Activated B cell treated with CpG ODN at 0.5 μM for 24 hours (primary cell): ENCODE measurements around the gene LAPTM5. TPM values are rescaled to one million over a fixed set of nuclear protein-coding genes. Genes with fewer than 3 reads are reported as not detected.
"Not testable (repeated sequence)": the region's sequence is repeated elsewhere in the genome, so short reads cannot be mapped to it uniquely, and the experiment has no call there.

Experiments used
- ATAC-seq: fragments of 200-7000 bp; cut with Tn5 transposase; one replicate; pipeline ENCODE4 v1.10.0; 2021; ENCODE audit warnings: low read depth, mild to moderate bottlenecking, moderate library complexity
- CTCF ChIA-PET: fragments of 350-600 bp; sonication (Branson Sonifier 250); formaldehyde crosslinking; loops from one replicate; lab custom pipeline; 2021; ENCODE audit warnings: antibody characterized with exemption; lab: Charles Lee
- POLR2A ChIA-PET: fragments of 350-600 bp; sonication (Branson Sonifier 250); formaldehyde crosslinking; loops from one replicate; lab custom pipeline; 2021; ENCODE audit warnings: antibody characterized with exemption; lab: Charles Lee
- DNase-seq: peaks from one replicate; pipeline ENCODE4 v3.0.0; 2022
- H3K27ac Mint-ChIP-seq: one replicate; pipeline ENCODE4 v1.8.0; 2020; ENCODE audit warnings: mixed read lengths
- H3K27me3 Mint-ChIP-seq: one replicate; pipeline ENCODE4 v1.8.0; 2021; ENCODE audit warnings: mixed read lengths
- H3K36me3 Mint-ChIP-seq: one replicate; pipeline ENCODE4 v1.8.0; 2021; ENCODE audit warnings: low read depth, mixed read lengths
- H3K4me1 Mint-ChIP-seq: one replicate; pipeline ENCODE4 v1.8.0; 2021; ENCODE audit warnings: mixed read lengths
- H3K4me3 Mint-ChIP-seq: one replicate; pipeline ENCODE4 v1.8.0; 2020; ENCODE audit warnings: mild to moderate bottlenecking, mixed read lengths
- H3K9me3 Mint-ChIP-seq: one replicate; pipeline ENCODE4 v1.8.0; 2020; ENCODE audit warnings: mixed read lengths
- intact Hi-C: fragments of 100-400 bp; cut with micrococcal nuclease; formaldehyde crosslinking; loops from one replicate; pipeline ENCODE4 v1.15.1; 2024
- total RNA-seq: library from RNA; stranded (reverse); gene quantifications from 2 replicates; pipeline ENCODE4 v1.2.3, GENCODE V29; 2022
- TF ChIP-seq, protein P1 (sequence below): fragments of 200-600 bp; IDR thresholded peaks from one replicate; pipeline ENCODE4 v1.8.0; 2022; ENCODE audit warnings: antibody characterized with exemption, mild to moderate bottlenecking

The LAPTM5 gene
- total RNA-seq, 1 donor from 2014 or later: 766 TPM

DNA sequence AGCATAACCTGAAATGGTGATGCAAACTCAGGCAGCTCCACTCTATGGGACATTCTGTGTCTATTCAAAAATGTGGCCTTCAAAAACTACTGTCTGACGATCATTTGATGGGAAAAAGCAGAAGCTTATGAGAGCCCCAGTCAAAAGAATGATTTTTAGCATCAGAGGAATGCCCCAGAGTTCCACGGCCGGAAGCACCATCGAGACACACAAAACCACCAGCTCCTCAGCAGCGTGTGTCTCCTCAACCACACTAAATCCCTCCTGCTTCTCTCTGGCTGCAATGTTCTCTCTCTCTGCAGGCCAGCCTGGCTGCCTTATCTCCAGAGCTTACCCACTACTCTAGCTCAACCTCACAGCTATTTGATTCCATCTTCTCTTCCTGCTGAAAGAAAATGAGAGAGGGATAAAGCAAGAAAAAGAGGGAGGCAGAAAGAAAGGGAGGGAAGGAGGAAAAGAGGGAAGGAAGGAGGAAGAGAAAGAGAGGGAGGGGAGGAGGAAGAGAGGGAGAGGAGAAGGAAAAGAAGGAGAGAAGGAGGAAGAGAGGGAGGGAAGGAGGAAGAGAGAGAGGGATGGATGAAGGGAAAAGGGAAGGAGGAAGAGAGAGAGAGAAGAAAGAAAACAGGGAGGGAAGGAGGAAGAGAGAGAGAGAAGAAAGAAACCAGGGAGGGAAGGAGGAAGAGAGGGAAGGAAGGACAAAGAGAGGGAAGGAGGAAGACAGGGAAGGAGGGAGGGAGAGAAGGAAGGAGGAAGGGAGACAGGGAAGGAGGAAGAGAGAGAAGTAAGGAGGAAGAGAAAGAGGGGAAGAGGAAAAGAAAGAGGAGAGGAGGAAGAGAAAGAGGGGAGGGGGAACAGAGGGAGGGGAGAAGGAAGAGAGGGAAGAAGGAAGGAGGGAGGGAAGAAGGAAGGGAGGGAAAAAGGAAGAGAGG is 33.5 kb upstream of the LAPTM5 start:
- intact Hi-C loops: loop anchor here (1.0 to 10.0 kb wide), 3 partner anchors 10 to 274 kb away; partner anchors contain the start of gene PUM1
- POLR2A ChIA-PET: interaction anchor here (0.6 to 2.2 kb wide), 16 partner anchors 9 to 506 kb away, joined by 3 to 25 read pairs (median 5); partner anchors contain the start of gene LAPTM5
- ATAC-seq: peak; percentile 82
- H3K27me3 Mint-ChIP-seq: peaks cover 12% of the 10 kb centered on the region
- DNase-seq: no peak
- H3K4me3 Mint-ChIP-seq: peak overlapping the region; percentile 58
- peaks cover 31% of the 10 kb centered on the region for H3K4me1 Mint-ChIP-seq
- CTCF ChIA-PET: interaction anchor here (1.0 to 1.9 kb wide), 8 partner anchors 9 to 120 kb away, joined by 3 to 15 read pairs (median 6); no protein-coding TSS in a partner anchor
- TF ChIP-seq, protein P1, sequence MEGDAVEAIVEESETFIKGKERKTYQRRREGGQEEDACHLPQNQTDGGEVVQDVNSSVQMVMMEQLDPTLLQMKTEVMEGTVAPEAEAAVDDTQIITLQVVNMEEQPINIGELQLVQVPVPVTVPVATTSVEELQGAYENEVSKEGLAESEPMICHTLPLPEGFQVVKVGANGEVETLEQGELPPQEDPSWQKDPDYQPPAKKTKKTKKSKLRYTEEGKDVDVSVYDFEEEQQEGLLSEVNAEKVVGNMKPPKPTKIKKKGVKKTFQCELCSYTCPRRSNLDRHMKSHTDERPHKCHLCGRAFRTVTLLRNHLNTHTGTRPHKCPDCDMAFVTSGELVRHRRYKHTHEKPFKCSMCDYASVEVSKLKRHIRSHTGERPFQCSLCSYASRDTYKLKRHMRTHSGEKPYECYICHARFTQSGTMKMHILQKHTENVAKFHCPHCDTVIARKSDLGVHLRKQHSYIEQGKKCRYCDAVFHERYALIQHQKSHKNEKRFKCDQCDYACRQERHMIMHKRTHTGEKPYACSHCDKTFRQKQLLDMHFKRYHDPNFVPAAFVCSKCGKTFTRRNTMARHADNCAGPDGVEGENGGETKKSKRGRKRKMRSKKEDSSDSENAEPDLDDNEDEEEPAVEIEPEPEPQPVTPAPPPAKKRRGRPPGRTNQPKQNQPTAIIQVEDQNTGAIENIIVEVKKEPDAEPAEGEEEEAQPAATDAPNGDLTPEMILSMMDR: no peak
- no peaks in the 10 kb centered on the region for H3K9me3 Mint-ChIP-seq
- no peaks in the 10 kb centered on the region for H3K36me3 Mint-ChIP-seq
- peak overlapping the region; percentile 72 for H3K27ac Mint-ChIP-seq

DNA sequence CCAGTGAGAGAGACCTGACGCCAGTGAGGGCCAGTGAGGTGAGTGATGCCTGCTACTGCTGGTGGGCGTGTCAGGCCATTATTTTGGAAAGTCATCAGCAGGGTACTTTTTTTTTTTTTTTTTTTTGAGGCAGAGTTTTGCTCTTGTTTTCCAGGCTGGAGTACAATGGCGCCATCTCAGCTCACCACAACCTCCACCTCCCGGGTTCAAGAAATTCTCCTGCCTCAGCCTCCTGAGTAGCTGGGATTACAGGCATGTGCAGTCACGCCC is 32.6 kb upstream of the LAPTM5 start:
- H3K36me3 Mint-ChIP-seq, H3K4me3 Mint-ChIP-seq, DNase-seq, ATAC-seq, H3K9me3 Mint-ChIP-seq: not testable (repeated sequence)
- ChIA-PET POLR2A (interaction anchor here (0.6 to 2.2 kb wide), 14 partner anchors 8 to 122 kb away, joined by 3 to 25 read pairs (median 6); partner anchors contain the start of gene LAPTM5), CTCF (interaction anchor here (1.3 to 1.9 kb wide), 5 partner anchors 8 to 121 kb away, joined by 5 to 15 read pairs (median 12); no protein-coding TSS in a partner anchor)
- Mint-ChIP-seq H3K27ac (peak overlapping the region; percentile 72), H3K27me3 (peaks cover 12% of the 10 kb centered on the region), H3K4me1 (peaks cover 31% of the 10 kb centered on the region)
- intact Hi-C loops: loop anchor here (1.0 to 10.0 kb wide), 2 partner anchors 11 to 275 kb away; partner anchors contain the start of gene PUM1

DNA sequence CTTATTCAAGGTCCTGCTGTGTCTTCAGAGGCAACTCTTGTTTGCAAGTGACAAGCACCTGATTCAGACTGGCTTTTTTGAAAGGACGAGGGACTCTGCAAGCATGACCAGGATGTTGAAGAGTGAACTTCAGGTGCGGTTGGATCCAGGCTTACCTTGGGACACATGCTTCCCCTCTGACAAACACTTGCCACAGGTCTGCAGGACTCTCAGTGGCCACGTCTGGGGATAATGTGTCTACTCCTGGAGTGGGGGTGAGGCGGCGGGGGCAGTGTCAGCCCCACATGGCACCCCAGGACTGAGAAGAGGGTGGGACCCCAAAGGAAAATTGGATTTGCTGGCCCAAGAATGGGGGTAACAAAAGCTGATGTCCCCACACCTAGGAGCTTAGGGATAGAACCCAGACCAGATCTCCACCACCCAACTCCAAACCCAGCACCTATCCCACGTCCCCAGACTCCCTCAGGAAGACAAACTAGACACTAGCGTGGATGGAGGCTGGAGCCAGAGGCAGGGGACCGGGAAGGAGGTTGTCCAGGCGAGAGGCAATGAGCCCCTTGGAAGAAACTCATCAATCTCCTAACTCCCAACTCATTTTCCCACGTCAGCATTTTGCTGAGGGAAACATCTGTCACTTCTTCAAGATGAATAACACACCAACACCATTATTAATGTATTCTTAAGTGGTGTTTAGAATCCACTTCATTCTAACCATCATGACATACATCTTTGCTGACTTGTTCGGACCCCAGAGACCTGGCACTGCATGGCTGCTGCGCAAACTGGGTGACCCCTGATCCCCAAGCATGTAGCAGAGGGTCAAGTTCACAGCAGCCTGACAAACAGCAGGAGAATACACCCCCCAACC is 32.0 kb upstream of the LAPTM5 start:
- H3K27me3 Mint-ChIP-seq: peaks cover 12% of the 10 kb centered on the region
- DNase-seq (no peak), ATAC-seq (no peak)
- H3K9me3 Mint-ChIP-seq: no peaks in the 10 kb centered on the region
- H3K27ac Mint-ChIP-seq: peak overlapping the region; percentile 72
- TF ChIP-seq, protein P1: no peak
- ChIA-PET CTCF (interaction anchor here (1.3 to 1.5 kb wide), 2 partner anchors 12 to 122 kb away, joined by 7 to 12 read pairs; no protein-coding TSS in a partner anchor), POLR2A (interaction anchor here (0.9 to 2.2 kb wide), 3 partner anchors 8 to 65 kb away, joined by 5 to 25 read pairs (median 7); partner anchors contain the start of gene LAPTM5)
- intact Hi-C loops: loop anchor here (1.0 to 10.0 kb wide), 3 partner anchors 10 to 365 kb away; partner anchors contain the start of gene PUM1
- H3K4me3 Mint-ChIP-seq: no peak overlapping the region
- H3K4me1 Mint-ChIP-seq: peaks cover 31% of the 10 kb centered on the region
- no peaks in the 10 kb centered on the region for H3K36me3 Mint-ChIP-seq

DNA sequence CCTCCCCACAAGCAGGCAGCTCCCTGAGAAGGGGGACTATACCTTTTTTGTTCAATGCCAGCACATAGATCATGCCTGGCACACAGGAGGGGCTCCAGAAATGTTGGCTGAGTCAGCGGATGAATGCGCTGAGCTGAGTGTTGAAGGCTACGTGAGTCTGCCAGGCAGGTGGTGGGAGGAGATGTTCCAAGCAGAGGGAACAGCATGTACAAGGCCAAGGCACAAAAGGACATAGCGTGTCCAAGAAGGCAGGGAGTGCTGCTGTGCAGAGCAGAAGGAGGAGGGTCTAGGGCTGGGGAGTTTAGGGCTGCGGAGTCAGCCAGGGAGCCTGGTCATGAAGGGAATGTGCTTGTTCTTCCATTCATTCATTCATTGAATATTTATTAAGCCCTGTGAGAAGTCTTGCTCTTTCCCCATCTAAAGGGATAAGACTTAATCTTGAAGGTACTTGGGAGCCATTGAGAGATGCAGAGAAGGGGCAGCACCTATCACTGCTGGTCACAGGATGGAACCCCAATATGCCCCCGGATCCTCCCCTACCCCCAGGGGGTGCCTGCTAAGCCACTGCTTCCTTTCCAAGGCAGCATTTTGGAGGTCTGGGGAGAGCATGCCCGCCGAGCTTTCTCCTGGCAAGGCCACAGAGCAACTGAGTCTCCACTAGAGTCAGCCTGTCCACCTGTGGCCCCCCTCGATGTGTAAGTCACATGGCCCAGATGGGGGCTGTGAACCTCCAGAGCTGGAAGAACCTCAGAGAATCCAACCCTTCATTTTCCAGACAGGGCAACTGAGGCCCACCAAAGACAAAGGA is 31.2 kb upstream of the LAPTM5 start:
- H3K4me1 Mint-ChIP-seq: peaks cover 31% of the 10 kb centered on the region
- peaks cover 12% of the 10 kb centered on the region for H3K27me3 Mint-ChIP-seq
- CTCF ChIA-PET: interaction anchor here (1.2 kb wide), 1 partner anchor 9 kb away, joined by 7 read pairs; no protein-coding TSS in a partner anchor
- no peaks in the 10 kb centered on the region for H3K36me3 Mint-ChIP-seq
- H3K9me3 Mint-ChIP-seq: no peaks in the 10 kb centered on the region
- intact Hi-C loops: loop anchor here (10.0 kb wide), 1 partner anchor 366 kb away; no protein-coding TSS in a partner anchor
- ATAC-seq (no peak), DNase-seq (no peak)
- H3K4me3 Mint-ChIP-seq: no peak overlapping the region
- POLR2A ChIA-PET: interaction anchor here (0.6 to 2.2 kb wide), 2 partner anchors 7 to 56 kb away, joined by 6 to 7 read pairs; no protein-coding TSS in a partner anchor
- TF ChIP-seq, protein P1: no peak
- no peak overlapping the region for H3K27ac Mint-ChIP-seq
